H1 (cell line): ENCODE results near the gene GINS2. TPM values are rescaled to one million over a fixed set of nuclear protein-coding genes. Genes with fewer than 3 reads are reported as not detected.

ENCODE experiments used
- CTCF ChIA-PET: fragments of 300-600 bp; sonication (Branson Sonifier 250); formaldehyde crosslinking; loops from one replicate; lab custom pipeline; 2021; ENCODE audit not compliant: partially characterized antibody; lab: Charles Lee
- POLR2A ChIA-PET: fragments of 300-600 bp; sonication (Branson Sonifier 250); formaldehyde crosslinking; loops from one replicate; lab custom pipeline; 2021; ENCODE audit warnings: inconsistent platforms; ENCODE audit not compliant: partially characterized antibody; lab: Charles Lee
- DNase-seq, 2 experiments: peaks; one replicate each; pipeline versions ENCODE4 v3.0.0 to v3.0.0-alpha.2; 2010 to 2022; ENCODE audit warnings: low spot score in 2 of 2, low read depth in 1 of 2, mixed read lengths in 1 of 2
- FAIRE-seq: peaks from 2 replicates; lab custom pipeline; 2011; peaks lifted over from hg19 to GRCh38; lab: Jason Lieb, UNC
- H2AFZ ChIP-seq: 2 replicates; pipeline ENCODE4 v1.8.1; 2012; ENCODE audit warnings: low read length, inconsistent platforms
- H2AK5ac ChIP-seq: 2 replicates; pipeline ENCODE4 v1.6.1; 2013; ENCODE audit warnings: low read depth, low read length
- H2BK120ac ChIP-seq: replicated peaks from 2 replicates; pipeline ENCODE3; 2013; ENCODE audit warnings: low read depth, low read length, inconsistent platforms
- H2BK12ac ChIP-seq: 2 replicates; pipeline ENCODE4 v1.6.1; 2013; ENCODE audit warnings: low read depth, low read length
- H2BK15ac ChIP-seq: 2 replicates; pipeline ENCODE4 v1.6.1; 2013; ENCODE audit warnings: low read length
- H2BK20ac ChIP-seq: 2 replicates; pipeline ENCODE4 v1.6.1; 2013; ENCODE audit warnings: low read length
- H2BK5ac ChIP-seq: 2 replicates; pipeline ENCODE4 v1.6.1; 2013; ENCODE audit warnings: low read depth, low read length
- H3K14ac ChIP-seq: 2 replicates; pipeline ENCODE4 v1.6.1; 2013; ENCODE audit warnings: inconsistent platforms; ENCODE audit not compliant: insufficient read length
- H3K18ac ChIP-seq: 2 replicates; pipeline ENCODE4 v1.6.1; 2013; ENCODE audit warnings: low read length; ENCODE audit errors: extremely low read depth
- H3K23ac ChIP-seq: 2 replicates; pipeline ENCODE4 v1.6.1; 2013; ENCODE audit warnings: inconsistent platforms; ENCODE audit not compliant: insufficient read length
- H3K23me2 ChIP-seq: 2 replicates; pipeline ENCODE4 v1.6.1; 2013; ENCODE audit warnings: low read depth, low read length
- H3K27ac ChIP-seq: 2 replicates; pipeline ENCODE4 v1.6.1; 2011; ENCODE audit warnings: low read depth, low read length, inconsistent platforms
- H3K27me3 ChIP-seq, 4 experiments: replicated peaks in 1 of 4; 1 replicate in 1 of 4; 2 replicates in 3 of 4; pipeline versions ENCODE4 v1.6.1 to v1.8.1; 2011 to 2013; ENCODE audit warnings: low read length in 3 of 4, mild to moderate bottlenecking in 3 of 4, inconsistent platforms in 2 of 4, mixed read lengths in 2 of 4, moderate library complexity in 1 of 4; ENCODE audit not compliant: control insufficient read depth in 3 of 4, insufficient read depth in 3 of 4; ENCODE audit errors: extremely low read depth in 1 of 4
- H3K36me3 ChIP-seq, 4 experiments: 2 replicates each; pipeline versions ENCODE4 v1.6.1 to v1.8.1; 2011 to 2013; ENCODE audit warnings: mild to moderate bottlenecking in 4 of 4, low read length in 3 of 4, moderate library complexity in 2 of 4, control low read depth in 1 of 4, inconsistent platforms in 1 of 4; ENCODE audit not compliant: insufficient read depth in 4 of 4, control insufficient read depth in 2 of 4
- H3K4ac ChIP-seq: replicated peaks from 2 replicates; pipeline ENCODE3; 2013; ENCODE audit warnings: low read length, low read depth, mixed read lengths, inconsistent platforms; ENCODE audit not compliant: insufficient read length
- H3K4me1 ChIP-seq, 4 experiments: replicated peaks in 1 of 4; 1 replicate in 1 of 4; 2 replicates in 3 of 4; pipeline versions ENCODE4 v1.6.1 to v1.8.1; 2011 to 2013; ENCODE audit warnings: low read length in 3 of 4, inconsistent platforms in 2 of 4, mixed read lengths in 1 of 4; ENCODE audit not compliant: insufficient read depth in 4 of 4, control insufficient read depth in 3 of 4
- H3K4me2 ChIP-seq, 2 experiments: 2 replicates each; pipeline versions ENCODE4 v1.6.1 to v1.8.1; 2011 to 2013; ENCODE audit warnings: low read depth in 2 of 2, low read length in 2 of 2, control low read depth in 1 of 2, inconsistent platforms in 1 of 2, mild to moderate bottlenecking in 1 of 2; ENCODE audit not compliant: insufficient read depth in 1 of 2
- H3K4me3 ChIP-seq, 4 experiments: fragments of 200-600, 300-600 bp in 1 of 4; sonication (generic), shearing (Covaris generic), sonication (Bioruptor Twin) in 1 of 4; 2 replicates each; pipeline versions ENCODE4 v1.5.1 to v1.8.1; 2011 to 2016; ENCODE audit warnings: low read length in 4 of 4, low read depth in 3 of 4, control low read depth in 2 of 4, inconsistent platforms in 2 of 4, mild to moderate bottlenecking in 2 of 4, mixed read lengths in 1 of 4, moderate library complexity in 1 of 4; ENCODE audit not compliant: insufficient read depth in 2 of 4; ENCODE audit errors: extremely low read depth in 1 of 4
- H3K56ac ChIP-seq: replicated peaks from 2 replicates; pipeline ENCODE3; 2013; ENCODE audit warnings: low read depth, mild to moderate bottlenecking, mixed read lengths, low read length, inconsistent platforms; ENCODE audit not compliant: insufficient read length
- H3K79me1 ChIP-seq: 2 replicates; pipeline ENCODE4 v1.6.1; 2013; ENCODE audit warnings: low read depth, low read length, control low read depth
- H3K79me2 ChIP-seq, 2 experiments: 2 replicates each; pipeline versions ENCODE4 v1.6.1 to v1.8.1; 2012 to 2013; ENCODE audit warnings: low read length in 2 of 2, mild to moderate bottlenecking in 2 of 2, inconsistent platforms in 1 of 2; ENCODE audit not compliant: insufficient read depth in 2 of 2, control insufficient read depth in 1 of 2
- H3K9ac ChIP-seq, 4 experiments: replicated peaks in 1 of 4; 1 replicate in 1 of 4; 2 replicates in 3 of 4; pipeline versions ENCODE4 v1.6.1 to v1.8.1; 2011 to 2013; ENCODE audit warnings: low read depth in 3 of 4, low read length in 3 of 4, control low read depth in 2 of 4, mild to moderate bottlenecking in 2 of 4, moderate library complexity in 2 of 4, inconsistent platforms in 1 of 4; ENCODE audit errors: extremely low read depth in 1 of 4
- H3K9me3 ChIP-seq, 2 experiments: 2 replicates each; pipeline versions ENCODE4 v1.6.1 to v1.8.1; 2012 to 2013; ENCODE audit warnings: mild to moderate bottlenecking in 2 of 2, moderate library complexity in 2 of 2, control low read depth in 1 of 2, inconsistent platforms in 1 of 2, low read depth in 1 of 2, low read length in 1 of 2, mixed read lengths in 1 of 2; ENCODE audit not compliant: insufficient read depth in 2 of 2
- H4K20me1 ChIP-seq, 2 experiments: replicated peaks in 1 of 2; 2 replicates each; pipeline versions ENCODE3 to v1.8.1; 2011 to 2013; ENCODE audit warnings: inconsistent platforms in 2 of 2, low read length in 2 of 2, mild to moderate bottlenecking in 1 of 2; ENCODE audit not compliant: insufficient read depth in 2 of 2, control insufficient read depth in 1 of 2
- H4K5ac ChIP-seq: 2 replicates; pipeline ENCODE4 v1.6.1; 2013; ENCODE audit warnings: low read length, low read depth, mixed read lengths, inconsistent platforms; ENCODE audit not compliant: insufficient read length
- H4K8ac ChIP-seq: 2 replicates; pipeline ENCODE4 v1.8.0; 2013; ENCODE audit warnings: mild to moderate bottlenecking, moderate library complexity, low read length, inconsistent platforms; ENCODE audit not compliant: insufficient read depth; ENCODE audit errors: extremely low read depth
- H4K91ac ChIP-seq: replicated peaks from 2 replicates; pipeline ENCODE3; 2013; ENCODE audit warnings: low read length, mixed read lengths, inconsistent platforms; ENCODE audit not compliant: insufficient read length
- ATF3 ChIP-seq: IDR thresholded peaks from 2 replicates; pipeline ENCODE4 v1.6.1; 2011; ENCODE audit warnings: low read depth, mild to moderate bottlenecking, low read length; ENCODE audit not compliant: insufficient read depth
- CBX5 ChIP-seq: fragments of 300-800, 300-1000 bp; sonication (generic); IDR thresholded peaks from 2 replicates; pipeline ENCODE4 v1.7.1; 2016; ENCODE audit warnings: antibody characterized with exemption, low read length, low read depth
- CHD1 ChIP-seq: IDR thresholded peaks from 2 replicates; pipeline ENCODE4 v1.6.1; 2012; ENCODE audit warnings: low read depth, low read length, improper control_type of control experiment
- CTCF ChIP-seq, 3 experiments: IDR thresholded peaks; 1 replicate in 2 of 3; 2 replicates in 1 of 3; pipeline versions ENCODE4 v1.5.1 to v1.6.1; 2011; ENCODE audit warnings: low read length in 3 of 3, mild to moderate bottlenecking in 3 of 3, inconsistent platforms in 2 of 3, low read depth in 1 of 3, moderate library complexity in 1 of 3; ENCODE audit not compliant: insufficient read depth in 1 of 3; ENCODE audit errors: control extremely low read depth in 1 of 3
- E2F6 ChIP-seq: IDR thresholded peaks from 2 replicates; pipeline ENCODE4 v1.6.1; 2012; ENCODE audit warnings: inconsistent platforms
- MAFK ChIP-seq: IDR thresholded peaks from 2 replicates; pipeline ENCODE4 v1.6.1; 2012; ENCODE audit warnings: low read depth, mild to moderate bottlenecking, improper control_type of control experiment, low read length
- TEAD4 ChIP-seq: IDR thresholded peaks from 2 replicates; pipeline ENCODE4 v1.6.1; 2012; ENCODE audit warnings: low read depth, low read length, inconsistent platforms, mixed read lengths
- ZNF274 ChIP-seq: IDR thresholded peaks from 2 replicates; pipeline ENCODE4 v1.7.0; 2012; ENCODE audit warnings: low read length, borderline replicate concordance; ENCODE audit errors: extremely low read depth
- WGBS, 2 experiments: shearing (Covaris generic) in 1 of 2; methylation state at CpG; one replicate each; pipeline versions ENCODE4 v1.1.6 to v1.1.7; 2013 to 2015; ENCODE audit warnings: low lambda C conversion rate in 2 of 2, mixed read lengths in 2 of 2, inconsistent platforms in 1 of 2, low coverage in 1 of 2, missing lambda C conversion rate in 1 of 2; ENCODE audit not compliant: insufficient replicate concordance in 2 of 2, insufficient coverage in 1 of 2, insufficient read length in 1 of 2; ENCODE audit errors: extremely low coverage in 1 of 2, missing lambda C conversion rate in 1 of 2; 5-methylcytosine and 5-hydroxymethylcytosine counted together
- polyA plus RNA-seq, 7 experiments: library from polyadenylated mRNA; depleted of rRNA in 3 of 7; stranded (reverse) in 5 of 7; unstranded in 2 of 7; fragments of >200 nt in 5 of 7; fragments of 200-250 nt in 2 of 7; gene quantifications; 1 replicate in 5 of 7; 2 replicates in 1 of 7; 4 replicates in 1 of 7; pipeline versions ENCODE4 v1.2.1 to v1.2.3, GENCODE V29; 2011 to 2013; ENCODE audit warnings: missing spikeins in 2 of 7, mixed read lengths in 2 of 7
- total RNA-seq: library from RNA; stranded (reverse); fragmentation: NEBNext Ultra II Directional; extraction: Animal tissue kit (Norgen Biotek cat#: 25700); gene quantifications from 2 replicates; pipeline ENCODE4 v1.2.1, GENCODE V29; 2021

The GINS2 gene
- total and polyA plus RNA-seq, 2 of the 8 experiments (the other 6 are each of a cell fraction or from before 2014, with no cell fraction given) = 29.4 to 59.1 TPM

GRCh38 chr16:85648070-85648714, 40.6 kb downstream of the GINS2 start:
- H3K36me3 ChIP-seq = peaks cover 2 to 14% (median 3%) of the 10 kb centered on the region in 4 experiments; a peak in 6 of 8 replicates
- H2BK5ac ChIP-seq = no peak overlapping the region
- H4K91ac ChIP-seq = no peak overlapping the region
- no peak overlapping the region for H4K5ac ChIP-seq
- H2AFZ ChIP-seq = no peak overlapping the region
- 0 out of 2 replicates have a peak overlapping the region, but pooled peaks have one; percentile 6 for H3K27ac ChIP-seq
- H3K23me2 ChIP-seq = no peaks in the 10 kb centered on the region
- peaks cover 0 to 35% of the 10 kb centered on the region in 2 experiments; a peak in 1 of 4 replicates for H3K79me2 ChIP-seq
- no peak overlapping the region for H3K4ac ChIP-seq
- no peak overlapping the region for H3K9ac ChIP-seq
- H3K27me3 ChIP-seq = no peaks in the 10 kb centered on the region
- peaks cover 9% of the 10 kb centered on the region for H3K79me1 ChIP-seq
- ChIA-PET CTCF (interaction anchor here (1.0 to 3.9 kb wide), 5 partner anchors 11 to 21 kb away, joined by 3 to 23 read pairs (median 4); no protein-coding TSS in a partner anchor), POLR2A (interaction anchor here (0.6 to 1.2 kb wide), 2 partner anchors 14 to 108 kb away, joined by 3 read pairs; no protein-coding TSS in a partner anchor)
- DNase-seq (no peak), FAIRE-seq (no peak)
- no peak overlapping the region for H2BK15ac ChIP-seq
- no peak overlapping the region for H3K14ac ChIP-seq
- H3K4me3 ChIP-seq = no peak overlapping the region
- WGBS, 2 experiments = 91% methylated on average over 16 of the region's 26 CpGs; no CpG with 5 or more reads in 1 of the 2 experiments
- peaks cover 0 to 6% of the 10 kb centered on the region in 2 experiments; a peak in 1 of 4 replicates for H3K9me3 ChIP-seq
- no peak overlapping the region for H2AK5ac ChIP-seq
- no peak overlapping the region for H2BK20ac ChIP-seq
- no peak overlapping the region for H3K23ac ChIP-seq
- no peak overlapping the region for H2BK12ac ChIP-seq
- peaks cover 0 to 5% (median 0%) of the 10 kb centered on the region in 4 experiments; a peak in 2 of 7 replicates for H3K4me1 ChIP-seq
- H3K18ac ChIP-seq = no peak overlapping the region
- H4K20me1 ChIP-seq = peaks cover 30 to 40% of the 10 kb centered on the region in 2 experiments
- H3K4me2 ChIP-seq = no peak overlapping the region
- no peak overlapping the region for H3K56ac ChIP-seq
- H4K8ac ChIP-seq = no peak overlapping the region
- H2BK120ac ChIP-seq = no peak overlapping the region
- TF ChIP-seq CTCF (IDR thresholded peaks at IDR 0.05; ENCODE audit: control extremely low read depth in 1 of 3, insufficient read depth in 1 of 3, low read depth in 1 of 3, low read length in 3 of 3) (no peak), CBX5 (no peak), CHD1 (no peak), ATF3 (no peak), TEAD4 (no peak), E2F6 (no peak), ZNF274 (no peak), MAFK (no peak)
